K562 (cell line): Measurements from ENCODE around the gene PLCB4. TPM values are rescaled to one million over a fixed set of nuclear protein-coding genes. Genes with fewer than 3 reads are reported as not detected.

Experiments used
- ATAC-seq: fragments of 200-7000 bp; cut with Tn5 transposase; 3 replicates; pipeline ENCODE4 v1.9.1; 2020; ENCODE audit warnings: moderate library complexity
- BruUV-seq: library from RNA; stranded (reverse); fragments of 400-500 nt; replicated peaks from 2 replicates; lab custom pipeline; 2021; lab: Mats Ljungman, UMichigan
- CTCF ChIA-PET: fragments of 300-600 bp; formaldehyde crosslinking; extraction: SDS; loops from one replicate; lab custom pipeline; 2021; ENCODE audit warnings: low intra/inter-chr PET ratio; lab: Yijun Ruan, JAX
- POLR2A ChIA-PET: fragments of 300-600, 350-650 bp; sonication (Branson Sonifier 250); formaldehyde crosslinking; extraction: SDS; loops from one replicate; lab custom pipeline; 2021; ENCODE audit warnings: antibody characterized with exemption, inconsistent platforms; lab: Yijun Ruan, JAX
- DNase-seq, 4 experiments: peaks; one replicate each; pipeline versions ENCODE4 v3.0.0 to v3.0.0-alpha.2; 2011 to 2018; ENCODE audit warnings: low spot score in 3 of 4, mixed read lengths in 3 of 4; ENCODE audit errors: extremely low read depth in 1 of 4
- FAIRE-seq: peaks from 2 replicates; lab custom pipeline; 2011; peaks lifted over from hg19 to GRCh38; lab: Jason Lieb, UNC
- H2AFZ ChIP-seq: 2 replicates; pipeline ENCODE4 v1.6.0; 2011; ENCODE audit warnings: low read depth, low read length, control low read depth, inconsistent platforms
- H3K27ac ChIP-seq: fragments of 200-600 bp; 3 replicates; pipeline ENCODE4 v1.8.0; 2011; ENCODE audit warnings: low read depth, mild to moderate bottlenecking, control low read depth, inconsistent platforms, low read length, moderate library complexity, mixed read lengths; ENCODE audit errors: extremely low read depth
- H3K27me3 ChIP-seq, 2 experiments: fragments of 300-600 bp in 1 of 2; 2 replicates in 1 of 2; 3 replicates in 1 of 2; pipeline versions ENCODE4 v1.6.0 to v1.8.0; 2011; ENCODE audit warnings: inconsistent platforms in 2 of 2, low read length in 2 of 2, mild to moderate bottlenecking in 1 of 2, mixed read lengths in 1 of 2, moderate library complexity in 1 of 2; ENCODE audit not compliant: control insufficient read depth in 2 of 2, insufficient read depth in 2 of 2
- H3K36me3 ChIP-seq: fragments of 300-600 bp; 3 replicates; pipeline ENCODE4 v1.8.0; 2011; ENCODE audit warnings: mild to moderate bottlenecking, low read length, inconsistent platforms; ENCODE audit not compliant: control insufficient read depth, insufficient read depth
- H3K4me1 ChIP-seq, 2 experiments: fragments of 200-600 bp in 1 of 2; replicated peaks in 1 of 2; 2 replicates in 1 of 2; 3 replicates in 1 of 2; pipeline versions ENCODE4 v1.5.1 to v1.8.0; 2011; ENCODE audit warnings: inconsistent platforms in 2 of 2, low read length in 2 of 2, mild to moderate bottlenecking in 1 of 2, mixed read lengths in 1 of 2, moderate library complexity in 1 of 2; ENCODE audit not compliant: control insufficient read depth in 2 of 2, insufficient read depth in 2 of 2
- H3K4me2 ChIP-seq: 2 replicates; pipeline ENCODE4 v1.6.1; 2011; ENCODE audit warnings: low read length, control low read depth, inconsistent platforms, mixed read lengths; ENCODE audit not compliant: insufficient read depth
- H3K4me3 ChIP-seq: fragments of 200-600 bp; sonication (generic), shearing (Covaris generic); 2 replicates; pipeline ENCODE4 v1.5.1; 2016; ENCODE audit warnings: control low read depth, inconsistent platforms
- H3K79me2 ChIP-seq: fragments of 200-600 bp; 3 replicates; pipeline ENCODE4 v1.8.0; 2011; ENCODE audit warnings: low read length, inconsistent platforms; ENCODE audit not compliant: control insufficient read depth, insufficient read depth
- H3K9ac ChIP-seq, 2 experiments: 2 replicates each; pipeline versions ENCODE4 v1.6.0 to v1.6.1; 2011; ENCODE audit warnings: low read depth in 2 of 2, low read length in 2 of 2, control low read depth in 1 of 2, inconsistent platforms in 1 of 2, mild to moderate bottlenecking in 1 of 2, mixed read lengths in 1 of 2; ENCODE audit not compliant: insufficient read depth in 1 of 2
- H3K9me1 ChIP-seq: one replicate; pipeline ENCODE4 v1.6.0; 2011; ENCODE audit warnings: inconsistent platforms, mild to moderate bottlenecking, low read length, moderate library complexity; ENCODE audit not compliant: control insufficient read depth, insufficient read depth
- H3K9me3 ChIP-seq: replicated peaks from 2 replicates; pipeline ENCODE4 v1.5.1; 2011; ENCODE audit warnings: low read depth, low read length, inconsistent platforms; ENCODE audit not compliant: control insufficient read depth, insufficient read depth
- H4K20me1 ChIP-seq: replicated peaks from 2 replicates; pipeline ENCODE4 v1.6.1; 2011; ENCODE audit warnings: low read length, inconsistent platforms, mixed read lengths; ENCODE audit not compliant: control insufficient read depth, insufficient read depth
- GTF2A2 ChIP-seq: IDR thresholded peaks from 2 replicates; pipeline ENCODE4 v1.6.1; 2016; ENCODE audit warnings: mild to moderate bottlenecking, missing genetic modification characterization, missing compliant biosample characterization
- HDAC8 ChIP-seq: fragments of 450-650 bp; IDR thresholded peaks from 2 replicates; pipeline ENCODE4 v1.6.1; 2016; ENCODE audit warnings: mild to moderate bottlenecking, missing genetic modification characterization, moderate library complexity, missing compliant biosample characterization
- LCOR ChIP-seq: sonication (generic); formaldehyde crosslinking; IDR thresholded peaks from 2 replicates; pipeline ENCODE4 v1.8.0; 2022; ENCODE audit warnings: mild to moderate bottlenecking, missing genetic modification reagents
- NELFE ChIP-seq: IDR thresholded peaks from 2 replicates; pipeline ENCODE4 v1.6.1; 2011; ENCODE audit warnings: mild to moderate bottlenecking; ENCODE audit not compliant: insufficient read depth, insufficient read length
- NFIX ChIP-seq: fragments of 250-450 bp; sonication (Bioruptor Pico); IDR thresholded peaks from 2 replicates; pipeline ENCODE4 v1.4.0; 2020; ENCODE audit warnings: low read depth, mild to moderate bottlenecking, moderate library complexity
- NR2F6 ChIP-seq: fragments of 450-650 bp; formaldehyde crosslinking; IDR thresholded peaks from 2 replicates; pipeline ENCODE4 v1.4.0; 2020; ENCODE audit warnings: mild to moderate bottlenecking
- RBM34 ChIP-seq: fragments of 200-400 bp; formaldehyde crosslinking; IDR thresholded peaks from 2 replicates; pipeline ENCODE4 v1.6.1; 2018; ENCODE audit warnings: low read length, borderline replicate concordance; ENCODE audit not compliant: insufficient read depth
- RFX5 ChIP-seq: IDR thresholded peaks from 2 replicates; pipeline ENCODE4 v1.6.1; 2011; ENCODE audit warnings: low read depth, mild to moderate bottlenecking, improper control_type of control experiment, low read length
- SRSF9 ChIP-seq: fragments of 200-400 bp; formaldehyde crosslinking; IDR thresholded peaks from 2 replicates; pipeline ENCODE4 v1.6.1; 2017; ENCODE audit warnings: low read depth, low read length, borderline replicate concordance
- ZBTB1 ChIP-seq: sonication (generic); formaldehyde crosslinking; IDR thresholded peaks from 2 replicates; pipeline ENCODE4 v1.8.1; 2023; ENCODE audit warnings: missing genetic modification reagents, low read depth, mild to moderate bottlenecking, borderline replicate concordance
- ZNF274 ChIP-seq: IDR thresholded peaks from 2 replicates; pipeline ENCODE4 v1.6.1; 2011; ENCODE audit warnings: low read depth, mild to moderate bottlenecking, low read length, moderate library complexity, borderline replicate concordance
- ZNF311 ChIP-seq: fragments of 250-450 bp; sonication (Bioruptor Pico); IDR thresholded peaks from 2 replicates; pipeline ENCODE4 v1.4.0; 2020; ENCODE audit warnings: mild to moderate bottlenecking, moderate library complexity
- WGBS: fragments of 100-300 bp; shearing (Covaris generic); methylation state at CpG from one replicate; pipeline ENCODE4 v1.1.6; 2016; ENCODE audit warnings: low coverage, mixed read lengths; ENCODE audit not compliant: insufficient coverage; ENCODE audit errors: missing lambda C conversion rate; 5-methylcytosine and 5-hydroxymethylcytosine counted together
- in situ Hi-C: fragments of 300-500 bp; cut with MboI; formaldehyde crosslinking; loops from 4 replicates; pipeline ENCODE4 v1.15.0; 2018; ENCODE audit warnings: inconsistent platforms, mixed read lengths
- intact Hi-C: fragments of 100-400 bp; cut with micrococcal nuclease; formaldehyde crosslinking; loops from 2 replicates; pipeline ENCODE4 v1.14.2; 2022
- polyA plus RNA-seq, 8 experiments: library from polyadenylated mRNA; depleted of rRNA in 4 of 8; stranded (reverse) in 5 of 8; unstranded in 3 of 8; fragments of >200 nt; fragmentation: Nextera tagmentation in 2 of 8; fragmentation: Illumina TruSeq in 1 of 8; extraction: Ambion mirVana in 2 of 8; extraction: Trizol in 1 of 8; gene quantifications; 2 replicates each; pipeline versions ENCODE4 v1.2.1 to v1.2.3, GENCODE V29; 2011 to 2014; ENCODE audit warnings: inconsistent platforms in 1 of 8, missing spikeins in 1 of 8
- total RNA-seq, 7 experiments: library from RNA; depleted of rRNA in 6 of 7; stranded (reverse); fragments of >200 nt in 6 of 7; fragmentation: Illumina TruSeq in 2 of 7; extraction: Trizol in 2 of 7; gene quantifications; 2 replicates each; pipeline versions ENCODE4 v1.2.1 to v1.2.3, GENCODE V29; 2011 to 2021; ENCODE audit warnings: low replicate concordance in 1 of 7
- TF ChIP-seq, protein P1 (sequence below): fragments of 450-650 bp; IDR thresholded peaks from 2 replicates; pipeline ENCODE4 v1.6.1; 2016; ENCODE audit warnings: borderline replicate concordance
- TF ChIP-seq, protein P2 (sequence below): sonication (generic); formaldehyde crosslinking; IDR thresholded peaks from 2 replicates; pipeline ENCODE4 v1.8.1; 2023; ENCODE audit warnings: mild to moderate bottlenecking, missing genetic modification reagents, moderate library complexity
- TF ChIP-seq, protein P3 (sequence below): fragments of 250-450 bp; sonication (Bioruptor Pico); IDR thresholded peaks from 2 replicates; pipeline ENCODE4 v1.8.0; 2022; ENCODE audit warnings: inconsistent platforms, mild to moderate bottlenecking, moderate library complexity, borderline replicate concordance
- TF ChIP-seq, protein P4 (sequence below): fragments of 200-800 bp; sonication (Bioruptor generic); IDR thresholded peaks from 2 replicates; pipeline ENCODE4 v1.6.1; 2017; ENCODE audit warnings: missing genetic modification characterization, missing compliant biosample characterization

PLCB4 gene
- total and polyA plus RNA-seq, 9 of the 15 experiments (the other 6 are each of a cell fraction or from before 2014, with no cell fraction given), result 0.20 to 2.9 (median 0.52) TPM

DNA sequence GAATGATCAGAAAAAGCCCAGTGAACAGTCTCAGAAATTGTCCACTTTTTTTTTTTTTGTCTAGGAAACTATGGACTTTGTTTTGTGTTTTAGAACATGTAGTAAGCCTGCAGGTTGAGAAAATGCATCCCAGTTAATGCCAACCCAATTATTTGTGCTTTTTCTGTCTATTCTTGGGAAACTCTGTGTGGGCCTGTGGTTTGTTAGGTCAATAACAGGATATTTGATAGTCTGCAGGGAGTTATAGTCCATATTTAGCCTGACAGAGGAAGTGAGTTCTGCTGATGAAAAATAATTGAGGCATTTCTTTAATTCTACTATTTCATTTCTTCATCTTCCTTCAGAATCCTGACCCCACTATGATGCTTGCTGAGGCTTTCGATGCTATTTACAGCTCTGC lies 291.5 kb downstream of the PLCB4 start:
- no peak for DNase-seq
- H3K4me1 ChIP-seq, result no peaks in the 10 kb centered on the region; a peak in 1 of 5 replicates
- TF ChIP-seq, protein P1, sequence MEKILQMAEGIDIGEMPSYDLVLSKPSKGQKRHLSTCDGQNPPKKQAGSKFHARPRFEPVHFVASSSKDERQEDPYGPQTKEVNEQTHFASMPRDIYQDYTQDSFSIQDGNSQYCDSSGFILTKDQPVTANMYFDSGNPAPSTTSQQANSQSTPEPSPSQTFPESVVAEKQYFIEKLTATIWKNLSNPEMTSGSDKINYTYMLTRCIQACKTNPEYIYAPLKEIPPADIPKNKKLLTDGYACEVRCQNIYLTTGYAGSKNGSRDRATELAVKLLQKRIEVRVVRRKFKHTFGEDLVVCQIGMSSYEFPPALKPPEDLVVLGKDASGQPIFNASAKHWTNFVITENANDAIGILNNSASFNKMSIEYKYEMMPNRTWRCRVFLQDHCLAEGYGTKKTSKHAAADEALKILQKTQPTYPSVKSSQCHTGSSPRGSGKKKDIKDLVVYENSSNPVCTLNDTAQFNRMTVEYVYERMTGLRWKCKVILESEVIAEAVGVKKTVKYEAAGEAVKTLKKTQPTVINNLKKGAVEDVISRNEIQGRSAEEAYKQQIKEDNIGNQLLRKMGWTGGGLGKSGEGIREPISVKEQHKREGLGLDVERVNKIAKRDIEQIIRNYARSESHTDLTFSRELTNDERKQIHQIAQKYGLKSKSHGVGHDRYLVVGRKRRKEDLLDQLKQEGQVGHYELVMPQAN, result no peak
- no peak for TF ChIP-seq RFX5
- TF ChIP-seq, protein P2, sequence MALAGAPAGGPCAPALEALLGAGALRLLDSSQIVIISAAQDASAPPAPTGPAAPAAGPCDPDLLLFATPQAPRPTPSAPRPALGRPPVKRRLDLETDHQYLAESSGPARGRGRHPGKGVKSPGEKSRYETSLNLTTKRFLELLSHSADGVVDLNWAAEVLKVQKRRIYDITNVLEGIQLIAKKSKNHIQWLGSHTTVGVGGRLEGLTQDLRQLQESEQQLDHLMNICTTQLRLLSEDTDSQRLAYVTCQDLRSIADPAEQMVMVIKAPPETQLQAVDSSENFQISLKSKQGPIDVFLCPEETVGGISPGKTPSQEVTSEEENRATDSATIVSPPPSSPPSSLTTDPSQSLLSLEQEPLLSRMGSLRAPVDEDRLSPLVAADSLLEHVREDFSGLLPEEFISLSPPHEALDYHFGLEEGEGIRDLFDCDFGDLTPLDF (CRISPR knock-in tag), result no peak
- TF ChIP-seq HDAC8 (tag), result no peak
- no peak for TF ChIP-seq GTF2A2 (tag)
- TF ChIP-seq, protein P3, sequence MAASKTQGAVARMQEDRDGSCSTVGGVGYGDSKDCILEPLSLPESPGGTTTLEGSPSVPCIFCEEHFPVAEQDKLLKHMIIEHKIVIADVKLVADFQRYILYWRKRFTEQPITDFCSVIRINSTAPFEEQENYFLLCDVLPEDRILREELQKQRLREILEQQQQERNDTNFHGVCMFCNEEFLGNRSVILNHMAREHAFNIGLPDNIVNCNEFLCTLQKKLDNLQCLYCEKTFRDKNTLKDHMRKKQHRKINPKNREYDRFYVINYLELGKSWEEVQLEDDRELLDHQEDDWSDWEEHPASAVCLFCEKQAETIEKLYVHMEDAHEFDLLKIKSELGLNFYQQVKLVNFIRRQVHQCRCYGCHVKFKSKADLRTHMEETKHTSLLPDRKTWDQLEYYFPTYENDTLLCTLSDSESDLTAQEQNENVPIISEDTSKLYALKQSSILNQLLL, result no peak
- no peak for TF ChIP-seq NFIX (CRISPR knock-in tag)
- no peak for TF ChIP-seq ZNF311
- TF ChIP-seq ZBTB1 (CRISPR knock-in tag), result no peak
- no peak for TF ChIP-seq ZNF274
- no peak for TF ChIP-seq LCOR (CRISPR knock-in tag)
- no peak for TF ChIP-seq SRSF9
- no peak for TF ChIP-seq NR2F6 (CRISPR knock-in tag)
- no peak for TF ChIP-seq NELFE
- TF ChIP-seq RBM34, result no peak
- TF ChIP-seq, protein P4, sequence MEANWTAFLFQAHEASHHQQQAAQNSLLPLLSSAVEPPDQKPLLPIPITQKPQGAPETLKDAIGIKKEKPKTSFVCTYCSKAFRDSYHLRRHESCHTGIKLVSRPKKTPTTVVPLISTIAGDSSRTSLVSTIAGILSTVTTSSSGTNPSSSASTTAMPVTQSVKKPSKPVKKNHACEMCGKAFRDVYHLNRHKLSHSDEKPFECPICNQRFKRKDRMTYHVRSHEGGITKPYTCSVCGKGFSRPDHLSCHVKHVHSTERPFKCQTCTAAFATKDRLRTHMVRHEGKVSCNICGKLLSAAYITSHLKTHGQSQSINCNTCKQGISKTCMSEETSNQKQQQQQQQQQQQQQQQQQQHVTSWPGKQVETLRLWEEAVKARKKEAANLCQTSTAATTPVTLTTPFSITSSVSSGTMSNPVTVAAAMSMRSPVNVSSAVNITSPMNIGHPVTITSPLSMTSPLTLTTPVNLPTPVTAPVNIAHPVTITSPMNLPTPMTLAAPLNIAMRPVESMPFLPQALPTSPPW (CRISPR knock-in tag), result no peak
- no peaks in the 10 kb centered on the region for H3K79me2 ChIP-seq
- ChIA-PET CTCF (interaction anchor here (0.8 kb wide), 2 partner anchors 570 to 609 kb away, joined by 3 to 5 read pairs; no protein-coding TSS in a partner anchor), POLR2A (no interaction called here)
- H3K9me3 ChIP-seq, result no peaks in the 10 kb centered on the region
- H3K27me3 ChIP-seq, result no peaks in the 10 kb centered on the region
- 0% methylated on average over 1 of the region's 1 CpG for WGBS
- no TSS peak for BruUV-seq
- H3K4me3 ChIP-seq, result no peak overlapping the region
- no peak overlapping the region for H3K27ac ChIP-seq
- intact Hi-C loops (no loop called here), in situ Hi-C loops (loop anchor here (10.0 kb wide), 1 partner anchor 596 kb away; no protein-coding TSS in a partner anchor)
- H3K36me3 ChIP-seq, result no peaks in the 10 kb centered on the region
- no peak overlapping the region for H3K4me2 ChIP-seq
- ATAC-seq, result no peak
- no peak overlapping the region for H3K9ac ChIP-seq
- no peak overlapping the region for H2AFZ ChIP-seq
- no peak for FAIRE-seq
- no peaks in the 10 kb centered on the region for H3K9me1 ChIP-seq
- H4K20me1 ChIP-seq, result no peaks in the 10 kb centered on the region
